ENCODE results near the gene SSTR3. TPM values are rescaled to one million over a fixed set of nuclear protein-coding genes. Genes with fewer than 3 reads are reported as not detected.

The SSTR3 gene
- total and polyA plus RNA-seq, 2 of the 13 experiments (the other 11 are each of a cell fraction or from before 2014, with no cell fraction given) = 0.08 to 0.64 TPM

DNA sequence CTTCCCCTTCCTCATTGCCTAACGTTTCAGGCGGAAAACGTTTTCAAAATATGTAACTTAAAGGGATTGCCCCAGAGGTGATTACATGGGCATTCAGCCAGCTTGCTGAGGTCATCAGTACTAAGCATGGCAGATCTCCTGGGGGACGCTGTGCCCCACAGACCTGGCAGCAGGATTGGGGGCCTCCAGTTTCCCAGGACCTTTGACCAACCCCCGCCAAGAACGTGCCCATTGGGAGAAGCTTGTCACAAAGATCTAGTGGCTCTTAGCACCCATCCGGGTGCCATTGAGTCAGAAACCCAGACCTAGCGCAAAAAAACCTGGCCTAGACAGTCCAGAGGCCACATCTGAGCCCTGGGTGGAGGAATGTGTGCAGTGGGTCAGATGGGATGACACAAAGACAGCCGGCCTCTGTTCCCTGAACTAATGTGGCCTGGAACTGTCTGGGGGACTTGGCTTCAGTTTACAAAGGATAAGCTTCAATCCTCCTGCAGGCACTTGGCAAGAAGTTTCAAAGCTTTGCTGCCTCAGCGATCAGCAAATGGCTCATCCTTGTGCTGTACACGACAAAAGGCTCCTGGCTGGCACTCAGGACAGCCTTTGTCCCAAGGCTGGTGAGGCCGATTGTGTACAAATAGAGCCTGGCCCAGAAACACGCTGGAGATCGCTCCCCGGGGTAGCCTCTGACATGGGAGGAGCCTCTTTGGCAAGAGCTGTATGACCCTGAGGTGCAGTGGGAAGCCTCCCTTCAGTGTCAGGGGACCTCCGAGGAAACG lies 33.7 kb downstream of the SSTR3 start (continued):
- TF ChIP-seq, protein P1, sequence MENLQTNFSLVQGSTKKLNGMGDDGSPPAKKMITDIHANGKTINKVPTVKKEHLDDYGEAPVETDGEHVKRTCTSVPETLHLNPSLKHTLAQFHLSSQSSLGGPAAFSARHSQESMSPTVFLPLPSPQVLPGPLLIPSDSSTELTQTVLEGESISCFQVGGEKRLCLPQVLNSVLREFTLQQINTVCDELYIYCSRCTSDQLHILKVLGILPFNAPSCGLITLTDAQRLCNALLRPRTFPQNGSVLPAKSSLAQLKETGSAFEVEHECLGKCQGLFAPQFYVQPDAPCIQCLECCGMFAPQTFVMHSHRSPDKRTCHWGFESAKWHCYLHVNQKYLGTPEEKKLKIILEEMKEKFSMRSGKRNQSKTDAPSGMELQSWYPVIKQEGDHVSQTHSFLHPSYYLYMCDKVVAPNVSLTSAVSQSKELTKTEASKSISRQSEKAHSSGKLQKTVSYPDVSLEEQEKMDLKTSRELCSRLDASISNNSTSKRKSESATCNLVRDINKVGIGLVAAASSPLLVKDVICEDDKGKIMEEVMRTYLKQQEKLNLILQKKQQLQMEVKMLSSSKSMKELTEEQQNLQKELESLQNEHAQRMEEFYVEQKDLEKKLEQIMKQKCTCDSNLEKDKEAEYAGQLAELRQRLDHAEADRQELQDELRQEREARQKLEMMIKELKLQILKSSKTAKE (CRISPR knock-in tag; IDR thresholded peaks at IDR 0.05; ENCODE audit: borderline replicate concordance) = 0 out of 2 replicates have a peak, but pooled peaks have one; percentile 21
- no peak for TF ChIP-seq THYN1 (CRISPR knock-in tag; IDR thresholded peaks at IDR 0.05; ENCODE audit: borderline replicate concordance, low read depth)
- TF ChIP-seq, protein P2, sequence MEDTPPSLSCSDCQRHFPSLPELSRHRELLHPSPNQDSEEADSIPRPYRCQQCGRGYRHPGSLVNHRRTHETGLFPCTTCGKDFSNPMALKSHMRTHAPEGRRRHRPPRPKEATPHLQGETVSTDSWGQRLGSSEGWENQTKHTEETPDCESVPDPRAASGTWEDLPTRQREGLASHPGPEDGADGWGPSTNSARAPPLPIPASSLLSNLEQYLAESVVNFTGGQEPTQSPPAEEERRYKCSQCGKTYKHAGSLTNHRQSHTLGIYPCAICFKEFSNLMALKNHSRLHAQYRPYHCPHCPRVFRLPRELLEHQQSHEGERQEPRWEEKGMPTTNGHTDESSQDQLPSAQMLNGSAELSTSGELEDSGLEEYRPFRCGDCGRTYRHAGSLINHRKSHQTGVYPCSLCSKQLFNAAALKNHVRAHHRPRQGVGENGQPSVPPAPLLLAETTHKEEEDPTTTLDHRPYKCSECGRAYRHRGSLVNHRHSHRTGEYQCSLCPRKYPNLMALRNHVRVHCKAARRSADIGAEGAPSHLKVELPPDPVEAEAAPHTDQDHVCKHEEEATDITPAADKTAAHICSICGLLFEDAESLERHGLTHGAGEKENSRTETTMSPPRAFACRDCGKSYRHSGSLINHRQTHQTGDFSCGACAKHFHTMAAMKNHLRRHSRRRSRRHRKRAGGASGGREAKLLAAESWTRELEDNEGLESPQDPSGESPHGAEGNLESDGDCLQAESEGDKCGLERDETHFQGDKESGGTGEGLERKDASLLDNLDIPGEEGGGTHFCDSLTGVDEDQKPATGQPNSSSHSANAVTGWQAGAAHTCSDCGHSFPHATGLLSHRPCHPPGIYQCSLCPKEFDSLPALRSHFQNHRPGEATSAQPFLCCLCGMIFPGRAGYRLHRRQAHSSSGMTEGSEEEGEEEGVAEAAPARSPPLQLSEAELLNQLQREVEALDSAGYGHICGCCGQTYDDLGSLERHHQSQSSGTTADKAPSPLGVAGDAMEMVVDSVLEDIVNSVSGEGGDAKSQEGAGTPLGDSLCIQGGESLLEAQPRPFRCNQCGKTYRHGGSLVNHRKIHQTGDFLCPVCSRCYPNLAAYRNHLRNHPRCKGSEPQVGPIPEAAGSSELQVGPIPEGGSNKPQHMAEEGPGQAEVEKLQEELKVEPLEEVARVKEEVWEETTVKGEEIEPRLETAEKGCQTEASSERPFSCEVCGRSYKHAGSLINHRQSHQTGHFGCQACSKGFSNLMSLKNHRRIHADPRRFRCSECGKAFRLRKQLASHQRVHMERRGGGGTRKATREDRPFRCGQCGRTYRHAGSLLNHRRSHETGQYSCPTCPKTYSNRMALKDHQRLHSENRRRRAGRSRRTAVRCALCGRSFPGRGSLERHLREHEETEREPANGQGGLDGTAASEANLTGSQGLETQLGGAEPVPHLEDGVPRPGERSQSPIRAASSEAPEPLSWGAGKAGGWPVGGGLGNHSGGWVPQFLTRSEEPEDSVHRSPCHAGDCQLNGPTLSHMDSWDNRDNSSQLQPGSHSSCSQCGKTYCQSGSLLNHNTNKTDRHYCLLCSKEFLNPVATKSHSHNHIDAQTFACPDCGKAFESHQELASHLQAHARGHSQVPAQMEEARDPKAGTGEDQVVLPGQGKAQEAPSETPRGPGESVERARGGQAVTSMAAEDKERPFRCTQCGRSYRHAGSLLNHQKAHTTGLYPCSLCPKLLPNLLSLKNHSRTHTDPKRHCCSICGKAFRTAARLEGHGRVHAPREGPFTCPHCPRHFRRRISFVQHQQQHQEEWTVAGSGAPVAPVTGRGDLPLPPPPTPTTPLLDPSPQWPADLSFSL (CRISPR knock-in tag; IDR thresholded peaks at IDR 0.05) = no peak
- TF ChIP-seq ZNF776 (CRISPR knock-in tag; IDR thresholded peaks at IDR 0.05) = no peak
- no peak for TF ChIP-seq HNRNPL (IDR thresholded peaks at IDR 0.05; ENCODE audit: low read depth, low read length)
- no peak for TF ChIP-seq SMC3 (IDR thresholded peaks at IDR 0.05; ENCODE audit: low read length)
- no peak for TF ChIP-seq ZNF567 (CRISPR knock-in tag; IDR thresholded peaks at IDR 0.05; ENCODE audit: borderline replicate concordance)
- no peak for TF ChIP-seq ZNF570 (CRISPR knock-in tag; IDR thresholded peaks at IDR 0.05; ENCODE audit: borderline replicate concordance)
- peak; percentile 60; the same call in 1 of the 2 replicates for TF ChIP-seq ZNF12 (CRISPR knock-in tag; IDR thresholded peaks at IDR 0.05)
- TF ChIP-seq HNRNPLL (IDR thresholded peaks at IDR 0.05; ENCODE audit: low read depth, low read length, poor library complexity, severe bottlenecking) = no peak
- TF ChIP-seq, protein P3, sequence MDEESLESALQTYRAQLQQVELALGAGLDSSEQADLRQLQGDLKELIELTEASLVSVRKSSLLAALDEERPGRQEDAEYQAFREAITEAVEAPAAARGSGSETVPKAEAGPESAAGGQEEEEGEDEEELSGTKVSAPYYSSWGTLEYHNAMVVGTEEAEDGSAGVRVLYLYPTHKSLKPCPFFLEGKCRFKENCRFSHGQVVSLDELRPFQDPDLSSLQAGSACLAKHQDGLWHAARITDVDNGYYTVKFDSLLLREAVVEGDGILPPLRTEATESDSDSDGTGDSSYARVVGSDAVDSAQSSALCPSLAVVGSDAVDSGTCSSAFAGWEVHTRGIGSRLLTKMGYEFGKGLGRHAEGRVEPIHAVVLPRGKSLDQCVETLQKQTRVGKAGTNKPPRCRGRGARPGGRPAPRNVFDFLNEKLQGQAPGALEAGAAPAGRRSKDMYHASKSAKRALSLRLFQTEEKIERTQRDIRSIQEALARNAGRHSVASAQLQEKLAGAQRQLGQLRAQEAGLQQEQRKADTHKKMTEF (CRISPR knock-in tag; IDR thresholded peaks at IDR 0.05) = 0 out of 2 replicates have a peak, but pooled peaks have one; percentile 27
- TF ChIP-seq FOXK2 (IDR thresholded peaks at IDR 0.05) = no peak
- TF ChIP-seq SALL2 (CRISPR knock-in tag; IDR thresholded peaks at IDR 0.05) = no peak
- peak; percentile 5; the same call in 1 of the 2 replicates for TF ChIP-seq FOXA3 (CRISPR knock-in tag; IDR thresholded peaks at IDR 0.05)
- TF ChIP-seq CEBPB (IDR thresholded peaks at IDR 0.05; ENCODE audit: borderline replicate concordance, low read depth, low read length) = peak; percentile 68; the same call in 1 of the 2 replicates
- TF ChIP-seq POLR2AphosphoS2 (IDR thresholded peaks at IDR 0.05; ENCODE audit: low read depth, low read length) = no peak
- no peak for TF ChIP-seq THAP11 (CRISPR knock-in tag; IDR thresholded peaks at IDR 0.05)
- TF ChIP-seq ZNF232 (CRISPR knock-in tag; IDR thresholded peaks at IDR 0.05; ENCODE audit: borderline replicate concordance) = no peak
